IPS-18a (cell line): ENCODE measurements around the gene CETN1.

Source experiments
- H3K27ac ChIP-seq: one replicate; pipeline ENCODE4 v1.5.1; 2013; ENCODE audit warnings: low read length
- H3K27me3 ChIP-seq: one replicate; pipeline ENCODE4 v1.6.1; 2013; ENCODE audit warnings: mild to moderate bottlenecking, low read length; ENCODE audit not compliant: control insufficient read depth, insufficient read depth
- H3K36me3 ChIP-seq: one replicate; pipeline ENCODE4 v1.6.1; 2013; ENCODE audit warnings: low read depth, low read length; ENCODE audit not compliant: control insufficient read depth
- H3K4me1 ChIP-seq: one replicate; pipeline ENCODE4 v1.6.1; 2013; ENCODE audit warnings: low read depth, low read length; ENCODE audit not compliant: control insufficient read depth
- H3K4me3 ChIP-seq: one replicate; pipeline ENCODE4 v1.5.1; 2013; ENCODE audit warnings: low read length
- H3K9ac ChIP-seq: one replicate; pipeline ENCODE4 v1.6.1; 2013; ENCODE audit warnings: mild to moderate bottlenecking, low read length, moderate library complexity
- H3K9me3 ChIP-seq: one replicate; pipeline ENCODE4 v1.6.1; 2013; ENCODE audit warnings: low read depth, low read length; ENCODE audit not compliant: control insufficient read depth

The CETN1 gene

GRCh38 chr18:580154-580553 is at the start of gene CETN1:
Gene CETN1, plus strand, starts transcription at chr18:580380. Its CDS starts 29 bp downstream, at chr18:580409.
- Histone ChIP-seq H3K27me3 (no peaks in the 10 kb centered on the region), H3K9ac (no peak within 1 kb of the TSS), H3K36me3 (no peaks in the 10 kb centered on the region), H3K9me3 (no peaks in the 10 kb centered on the region), H3K4me1 (peaks cover 6% of the 10 kb centered on the region), H3K27ac (no peak within 1 kb of the TSS), H3K4me3 (no peak within 1 kb of the TSS)

GRCh38 chr18:532018-532417 is 48.2 kb upstream of the CETN1 start:
- no peaks in the 10 kb centered on the region for H3K27me3 ChIP-seq
- no peak overlapping the region for H3K27ac ChIP-seq
- H3K4me3 ChIP-seq, result no peak overlapping the region
- H3K36me3 ChIP-seq, result no peaks in the 10 kb centered on the region
- H3K4me1 ChIP-seq, result no peaks in the 10 kb centered on the region
- H3K9me3 ChIP-seq, result no peaks in the 10 kb centered on the region
- H3K9ac ChIP-seq, result no peak overlapping the region

- Histone ChIP-seq H3K27ac (no peak overlapping the region), H3K4me1 (no peaks in the 10 kb centered on the region), H3K36me3 (no peaks in the 10 kb centered on the region), H3K9ac (no peak overlapping the region), H3K4me3 (no peak overlapping the region), H3K9me3 (no peaks in the 10 kb centered on the region), H3K27me3 (no peaks in the 10 kb centered on the region)
Measured at GRCh38 chr18:532632-533031, 47.5 kb upstream of the CETN1 start.

- Histone ChIP-seq H3K9ac (no peak overlapping the region), H3K9me3 (no peaks in the 10 kb centered on the region), H3K4me1 (no peaks in the 10 kb centered on the region), H3K36me3 (no peaks in the 10 kb centered on the region), H3K27ac (no peak overlapping the region), H3K4me3 (no peak overlapping the region), H3K27me3 (no peaks in the 10 kb centered on the region)
Measured at GRCh38 chr18:533995-534601, 46.1 kb upstream of the CETN1 start.

- no peak overlapping the region for H3K9ac ChIP-seq
- no peaks in the 10 kb centered on the region for H3K36me3 ChIP-seq
- no peak overlapping the region for H3K27ac ChIP-seq
- no peaks in the 10 kb centered on the region for H3K4me1 ChIP-seq
- no peaks in the 10 kb centered on the region for H3K27me3 ChIP-seq
- no peaks in the 10 kb centered on the region for H3K9me3 ChIP-seq
- H3K4me3 ChIP-seq, result no peak overlapping the region
Measured at GRCh38 chr18:543447-544078, 36.6 kb upstream of the CETN1 start.

- Histone ChIP-seq H3K9ac (no peak overlapping the region), H3K27ac (no peak overlapping the region), H3K36me3 (no peaks in the 10 kb centered on the region), H3K9me3 (no peaks in the 10 kb centered on the region), H3K4me3 (no peak overlapping the region), H3K27me3 (no peaks in the 10 kb centered on the region), H3K4me1 (no peaks in the 10 kb centered on the region)
Measured at GRCh38 chr18:549967-550366, 30.2 kb upstream of the CETN1 start.

GRCh38 chr18:551404-552061 is 28.6 kb upstream of the CETN1 start:
- Histone ChIP-seq H3K27ac (no peak overlapping the region), H3K9ac (no peak overlapping the region), H3K36me3 (no peaks in the 10 kb centered on the region)

GRCh38 chr18:555705-556457 is 24.3 kb upstream of the CETN1 start:
- Histone ChIP-seq H3K9ac (no peak overlapping the region), H3K4me1 (no peaks in the 10 kb centered on the region), H3K27me3 (no peaks in the 10 kb centered on the region), H3K36me3 (no peaks in the 10 kb centered on the region), H3K4me3 (no peak overlapping the region), H3K27ac (no peak overlapping the region), H3K9me3 (no peaks in the 10 kb centered on the region)

More at GRCh38 chr18:551404-552061, 28.6 kb upstream of the CETN1 start:
- H3K27me3 ChIP-seq, result no peaks in the 10 kb centered on the region
- H3K4me3 ChIP-seq, result no peak overlapping the region
- H3K9me3 ChIP-seq, result no peaks in the 10 kb centered on the region
- no peaks in the 10 kb centered on the region for H3K4me1 ChIP-seq

- H3K27ac ChIP-seq, result no peak overlapping the region
- H3K9ac ChIP-seq, result no peak overlapping the region
- no peaks in the 10 kb centered on the region for H3K36me3 ChIP-seq
- H3K9me3 ChIP-seq, result no peaks in the 10 kb centered on the region
- no peaks in the 10 kb centered on the region for H3K27me3 ChIP-seq
- H3K4me3 ChIP-seq, result no peak overlapping the region
- H3K4me1 ChIP-seq, result no peaks in the 10 kb centered on the region
Measured at GRCh38 chr18:564708-565561, 15.2 kb upstream of the CETN1 start.

GRCh38 chr18:565562-566061 is 14.6 kb upstream of the CETN1 start:
- Histone ChIP-seq H3K9ac (no peak overlapping the region), H3K9me3 (no peaks in the 10 kb centered on the region), H3K36me3 (no peaks in the 10 kb centered on the region), H3K27ac (no peak overlapping the region), H3K4me3 (no peak overlapping the region), H3K4me1 (no peaks in the 10 kb centered on the region), H3K27me3 (no peaks in the 10 kb centered on the region)

- H3K27me3 ChIP-seq, result no peaks in the 10 kb centered on the region
- no peak overlapping the region for H3K27ac ChIP-seq
- no peak overlapping the region for H3K9ac ChIP-seq
- H3K36me3 ChIP-seq, result no peaks in the 10 kb centered on the region
- H3K4me1 ChIP-seq, result peaks cover 3% of the 10 kb centered on the region
- no peaks in the 10 kb centered on the region for H3K9me3 ChIP-seq
- H3K4me3 ChIP-seq, result no peak overlapping the region
Measured at GRCh38 chr18:567122-567521, 13.1 kb upstream of the CETN1 start.
